Stimulated activated naive CD8-positive, alpha-beta T cell treated with anti-CD3 and anti-CD28 coated beads, Interleukin-15, Interleukin-2, amounts not matched to agents 100 ng/mL and 50 ng/mL, for 24 hours (primary cell): ENCODE measurements around the gene MAML3.

ENCODE experiments used
- H3K27ac Mint-ChIP-seq: one replicate; pipeline ENCODE4 v1.8.0; 2021; ENCODE audit warnings: mild to moderate bottlenecking, mixed read lengths
- H3K27me3 Mint-ChIP-seq: one replicate; pipeline ENCODE4 v1.8.0; 2021; ENCODE audit warnings: mixed read lengths
- H3K36me3 Mint-ChIP-seq: one replicate; pipeline ENCODE4 v1.8.0; 2021; ENCODE audit warnings: low read depth, mixed read lengths
- H3K4me1 Mint-ChIP-seq: one replicate; pipeline ENCODE4 v1.8.0; 2021; ENCODE audit warnings: low read depth, mixed read lengths
- H3K4me3 Mint-ChIP-seq: one replicate; pipeline ENCODE4 v1.8.0; 2021; ENCODE audit warnings: mild to moderate bottlenecking, mixed read lengths
- H3K9me3 Mint-ChIP-seq: one replicate; pipeline ENCODE4 v1.8.0; 2021; ENCODE audit warnings: mixed read lengths

Gene MAML3

GRCh38 chr4:139816856-139817255 is 337.1 kb downstream of the MAML3 start:
- no peaks in the 10 kb centered on the region for H3K36me3 Mint-ChIP-seq
- H3K27me3 Mint-ChIP-seq, result peaks cover 3% of the 10 kb centered on the region
- H3K4me1 Mint-ChIP-seq, result peaks cover 9% of the 10 kb centered on the region
- H3K4me3 Mint-ChIP-seq, result no peak overlapping the region
- H3K9me3 Mint-ChIP-seq, result no peaks in the 10 kb centered on the region
- H3K27ac Mint-ChIP-seq, result no peak overlapping the region

GRCh38 chr4:139815778-139816601 is 338.0 kb downstream of the MAML3 start:
- Mint-ChIP-seq H3K27ac (peak overlapping the region; percentile 27), H3K4me1 (peaks cover 9% of the 10 kb centered on the region), H3K4me3 (peak overlapping the region; percentile 58), H3K36me3 (no peaks in the 10 kb centered on the region), H3K27me3 (peaks cover 3% of the 10 kb centered on the region), H3K9me3 (peaks cover 4% of the 10 kb centered on the region)

GRCh38 chr4:139814323-139815015 is 339.5 kb downstream of the MAML3 start:
- Mint-ChIP-seq H3K4me3 (no peak overlapping the region), H3K27ac (no peak overlapping the region), H3K27me3 (peaks cover 3% of the 10 kb centered on the region), H3K36me3 (no peaks in the 10 kb centered on the region), H3K4me1 (peaks cover 9% of the 10 kb centered on the region), H3K9me3 (peaks cover 4% of the 10 kb centered on the region)

GRCh38 chr4:139813881-139814280 is 340.1 kb downstream of the MAML3 start:
- H3K9me3 Mint-ChIP-seq, result peaks cover 4% of the 10 kb centered on the region
- peaks cover 3% of the 10 kb centered on the region for H3K27me3 Mint-ChIP-seq
- no peaks in the 10 kb centered on the region for H3K36me3 Mint-ChIP-seq
- H3K4me3 Mint-ChIP-seq, result no peak overlapping the region
- H3K4me1 Mint-ChIP-seq, result peaks cover 13% of the 10 kb centered on the region
- no peak overlapping the region for H3K27ac Mint-ChIP-seq

- H3K36me3 Mint-ChIP-seq, result no peaks in the 10 kb centered on the region
- peaks cover 4% of the 10 kb centered on the region for H3K9me3 Mint-ChIP-seq
- H3K27ac Mint-ChIP-seq, result no peak overlapping the region
- H3K4me3 Mint-ChIP-seq, result no peak overlapping the region
- peaks cover 1% of the 10 kb centered on the region for H3K27me3 Mint-ChIP-seq
- peaks cover 6% of the 10 kb centered on the region for H3K4me1 Mint-ChIP-seq
Measured at GRCh38 chr4:139810710-139811109, 343.3 kb downstream of the MAML3 start.

- H3K27me3 Mint-ChIP-seq, result peaks cover 3% of the 10 kb centered on the region
- no peak overlapping the region for H3K4me3 Mint-ChIP-seq
- H3K4me1 Mint-ChIP-seq, result peaks cover 4% of the 10 kb centered on the region
- no peaks in the 10 kb centered on the region for H3K36me3 Mint-ChIP-seq
- H3K27ac Mint-ChIP-seq, result no peak overlapping the region
- peaks cover 4% of the 10 kb centered on the region for H3K9me3 Mint-ChIP-seq
Measured at GRCh38 chr4:139809757-139810140, 344.2 kb downstream of the MAML3 start.

GRCh38 chr4:139808808-139809756 is 344.9 kb downstream of the MAML3 start:
- Mint-ChIP-seq H3K4me1 (peaks cover 4% of the 10 kb centered on the region), H3K27ac (no peak overlapping the region), H3K9me3 (peaks cover 4% of the 10 kb centered on the region), H3K4me3 (no peak overlapping the region), H3K27me3 (peaks cover 3% of the 10 kb centered on the region), H3K36me3 (no peaks in the 10 kb centered on the region)

- no peaks in the 10 kb centered on the region for H3K36me3 Mint-ChIP-seq
- peaks cover 4% of the 10 kb centered on the region for H3K9me3 Mint-ChIP-seq
- peaks cover 9% of the 10 kb centered on the region for H3K4me1 Mint-ChIP-seq
- H3K27me3 Mint-ChIP-seq, result peaks cover 3% of the 10 kb centered on the region
- no peak overlapping the region for H3K4me3 Mint-ChIP-seq
- no peak overlapping the region for H3K27ac Mint-ChIP-seq
Measured at GRCh38 chr4:139808381-139808807, 345.6 kb downstream of the MAML3 start.

GRCh38 chr4:139807483-139807882 is 346.5 kb downstream of the MAML3 start:
- Mint-ChIP-seq H3K27me3 (peaks cover 3% of the 10 kb centered on the region), H3K4me3 (no peak overlapping the region), H3K36me3 (no peaks in the 10 kb centered on the region), H3K9me3 (peaks cover 4% of the 10 kb centered on the region), H3K4me1 (peaks cover 10% of the 10 kb centered on the region), H3K27ac (no peak overlapping the region)

GRCh38 chr4:139806929-139807328 is 347.1 kb downstream of the MAML3 start:
- no peak overlapping the region for H3K27ac Mint-ChIP-seq
- H3K9me3 Mint-ChIP-seq, result peaks cover 4% of the 10 kb centered on the region
- H3K4me3 Mint-ChIP-seq, result no peak overlapping the region
- peaks cover 10% of the 10 kb centered on the region for H3K4me1 Mint-ChIP-seq
- no peaks in the 10 kb centered on the region for H3K36me3 Mint-ChIP-seq
- peaks cover 3% of the 10 kb centered on the region for H3K27me3 Mint-ChIP-seq

GRCh38 chr4:139802931-139803330 is 351.1 kb downstream of the MAML3 start:
- peaks cover 3% of the 10 kb centered on the region for H3K27me3 Mint-ChIP-seq
- H3K4me3 Mint-ChIP-seq, result no peak overlapping the region
- no peaks in the 10 kb centered on the region for H3K9me3 Mint-ChIP-seq
- H3K36me3 Mint-ChIP-seq, result no peaks in the 10 kb centered on the region
- H3K27ac Mint-ChIP-seq, result no peak overlapping the region
- peaks cover 14% of the 10 kb centered on the region for H3K4me1 Mint-ChIP-seq

- Mint-ChIP-seq H3K4me1 (peaks cover 14% of the 10 kb centered on the region), H3K27me3 (peaks cover 3% of the 10 kb centered on the region), H3K27ac (no peak overlapping the region), H3K36me3 (no peaks in the 10 kb centered on the region), H3K9me3 (no peaks in the 10 kb centered on the region), H3K4me3 (no peak overlapping the region)
Measured at GRCh38 chr4:139802488-139802887, 351.5 kb downstream of the MAML3 start.

- H3K9me3 Mint-ChIP-seq, result no peaks in the 10 kb centered on the region
- H3K36me3 Mint-ChIP-seq, result no peaks in the 10 kb centered on the region
- H3K27me3 Mint-ChIP-seq, result peaks cover 3% of the 10 kb centered on the region
- H3K4me3 Mint-ChIP-seq, result no peak overlapping the region
- peaks cover 14% of the 10 kb centered on the region for H3K4me1 Mint-ChIP-seq
- H3K27ac Mint-ChIP-seq, result no peak overlapping the region
Measured at GRCh38 chr4:139801895-139802294, 352.1 kb downstream of the MAML3 start.

GRCh38 chr4:139800082-139800481 is 353.9 kb downstream of the MAML3 start:
- Mint-ChIP-seq H3K36me3 (no peaks in the 10 kb centered on the region), H3K9me3 (no peaks in the 10 kb centered on the region), H3K27ac (no peak overlapping the region), H3K27me3 (no peaks in the 10 kb centered on the region), H3K4me3 (no peak overlapping the region), H3K4me1 (peaks cover 14% of the 10 kb centered on the region)
